ENCODE measurements around the gene TMEM132C. TPM values are rescaled to one million over a fixed set of nuclear protein-coding genes. Genes with fewer than 3 reads are reported as not detected.
"Not testable (repeated sequence)": the region's sequence is repeated elsewhere in the genome, so short reads cannot be mapped to it uniquely, and the experiment has no call there.

TMEM132C gene
- total and polyA plus RNA-seq, 7 donors: 0.60 to 3.5 (median 1.7) TPM; not detected in 1

GRCh38 chr12:128476266-128476665, 209.3 kb downstream of the TMEM132C start:
- no peak for TF ChIP-seq POLR2AphosphoS5 (IDR thresholded peaks at IDR 0.05)
- no peak for TF ChIP-seq POLR2A (IDR thresholded peaks at IDR 0.05)
- no peak for TF ChIP-seq EP300 (IDR thresholded peaks at IDR 0.05)
- no peak for TF ChIP-seq CTCF (IDR thresholded peaks at IDR 0.05)
- Histone ChIP-seq H3K9me3 (no peaks in the 10 kb centered on the region), H3K27me3 (no peaks in the 10 kb centered on the region), H3K4me3 (no peak overlapping the region), H3K36me3 (no peaks in the 10 kb centered on the region), H3K27ac (no peak overlapping the region), H3K4me1 (no peaks in the 10 kb centered on the region)
- DNase-seq: no peak
- intact Hi-C loops (cut with DNase I): no loop called here
- 47 to 49% methylated on average over 7 of the region's 7 CpGs for WGBS, 2 donors

GRCh38 chr12:128483526-128484255, 216.7 kb downstream of the TMEM132C start:
- TF ChIP-seq POLR2A (IDR thresholded peaks at IDR 0.05) (no peak), EP300 (IDR thresholded peaks at IDR 0.05) (no peak), POLR2AphosphoS5 (IDR thresholded peaks at IDR 0.05) (no peak), CTCF (IDR thresholded peaks at IDR 0.05) (no peak)
- intact Hi-C loops (cut with DNase I): no loop called here
- Histone ChIP-seq H3K4me1 (no peaks in the 10 kb centered on the region), H3K9me3 (no peaks in the 10 kb centered on the region), H3K27ac (no peak overlapping the region), H3K36me3 (no peaks in the 10 kb centered on the region), H3K27me3 (no peaks in the 10 kb centered on the region), H3K4me3 (no peak overlapping the region)
- no peak for DNase-seq
- 64 to 72% methylated on average over 9 of the region's 9 CpGs for WGBS, 2 donors

GRCh38 chr12:128497376-128497775, 230.4 kb downstream of the TMEM132C start:
- 91 to 94% methylated on average over 13 of the region's 13 CpGs for WGBS, 2 donors
- H3K27me3 ChIP-seq; DNase-seq; H3K4me3 ChIP-seq; H3K9me3 ChIP-seq; H3K4me1 ChIP-seq; intact Hi-C loops (cut with DNase I); H3K27ac ChIP-seq; H3K36me3 ChIP-seq: not testable (repeated sequence)

- intact Hi-C loops (cut with DNase I): no loop called here
Measured at GRCh38 chr12:128507470-128507869, 240.5 kb downstream of the TMEM132C start.

GRCh38 chr12:128509170-128509569, 242.2 kb downstream of the TMEM132C start:
- H3K4me1 ChIP-seq: no peaks in the 10 kb centered on the region
- H3K27ac ChIP-seq: no peak overlapping the region
- intact Hi-C loops (cut with DNase I): no loop called here
- peaks cover 0 to 9% (median 3%) of the 10 kb centered on the region in 4 donors for H3K9me3 ChIP-seq
- no peaks in the 10 kb centered on the region for H3K36me3 ChIP-seq
- DNase-seq: no peak
- TF ChIP-seq CTCF (IDR thresholded peaks at IDR 0.05): no peak
- no peak for TF ChIP-seq EP300 (IDR thresholded peaks at IDR 0.05)
- no peak for TF ChIP-seq POLR2AphosphoS5 (IDR thresholded peaks at IDR 0.05)
- TF ChIP-seq POLR2A (IDR thresholded peaks at IDR 0.05): no peak
- no peaks in the 10 kb centered on the region for H3K27me3 ChIP-seq
- 87 to 90% methylated on average over 4 of the region's 4 CpGs for WGBS, 2 donors
- no peak overlapping the region for H3K4me3 ChIP-seq

More at GRCh38 chr12:128507470-128507869, 240.5 kb downstream of the TMEM132C start:
- H3K4me3 ChIP-seq: no peak overlapping the region
- DNase-seq: no peak
- H3K9me3 ChIP-seq: peaks cover 0 to 9% (median 3%) of the 10 kb centered on the region in 4 donors
- no peaks in the 10 kb centered on the region for H3K4me1 ChIP-seq
- H3K27ac ChIP-seq: no peak overlapping the region
- no peaks in the 10 kb centered on the region for H3K36me3 ChIP-seq
- TF ChIP-seq CTCF (IDR thresholded peaks at IDR 0.05) (no peak), EP300 (IDR thresholded peaks at IDR 0.05) (no peak), POLR2A (IDR thresholded peaks at IDR 0.05) (no peak), POLR2AphosphoS5 (IDR thresholded peaks at IDR 0.05) (no peak)
- no peaks in the 10 kb centered on the region for H3K27me3 ChIP-seq
- 87 to 89% methylated on average over 7 of the region's 7 CpGs for WGBS, 2 donors

Data from sigmoid colon (tissue), 7 donors.